Activated naive CD8-positive, alpha-beta T cell (primary cell): ENCODE data around the gene DPP3.
"Not testable (repeated sequence)": the region's sequence is repeated elsewhere in the genome, so short reads cannot be mapped to it uniquely, and the experiment has no call there.

Experiments used
- H3K27ac Mint-ChIP-seq: one replicate; pipeline ENCODE4 v1.8.0; 2021; ENCODE audit warnings: mixed read lengths
- H3K27me3 Mint-ChIP-seq: one replicate; pipeline ENCODE4 v1.8.0; 2021; ENCODE audit warnings: mixed read lengths
- H3K36me3 Mint-ChIP-seq: one replicate; pipeline ENCODE4 v1.8.0; 2021; ENCODE audit warnings: mixed read lengths
- H3K4me1 Mint-ChIP-seq: one replicate; pipeline ENCODE4 v1.8.0; 2021; ENCODE audit warnings: low read depth, mixed read lengths
- H3K4me3 Mint-ChIP-seq: one replicate; pipeline ENCODE4 v1.8.0; 2021; ENCODE audit warnings: mild to moderate bottlenecking, mixed read lengths
- H3K9me3 Mint-ChIP-seq: one replicate; pipeline ENCODE4 v1.8.0; 2021; ENCODE audit warnings: low read depth, mixed read lengths

The DPP3 gene

GRCh38 chr11:66454247-66454646 is 26.0 kb upstream of the DPP3 start:
- Mint-ChIP-seq H3K4me3 (no peak overlapping the region), H3K9me3 (no peaks in the 10 kb centered on the region), H3K4me1 (peaks cover 16% of the 10 kb centered on the region), H3K27me3 (peaks cover 7% of the 10 kb centered on the region), H3K27ac (no peak overlapping the region), H3K36me3 (peaks cover 3% of the 10 kb centered on the region)

GRCh38 chr11:66454828-66455227 is 25.4 kb upstream of the DPP3 start:
- Mint-ChIP-seq H3K27ac (no peak overlapping the region), H3K36me3 (peaks cover 3% of the 10 kb centered on the region), H3K9me3 (no peaks in the 10 kb centered on the region), H3K27me3 (peaks cover 3% of the 10 kb centered on the region), H3K4me1 (peaks cover 16% of the 10 kb centered on the region), H3K4me3 (no peak overlapping the region)

- Mint-ChIP-seq H3K4me3 (no peak overlapping the region), H3K36me3 (no peaks in the 10 kb centered on the region), H3K27ac (no peak overlapping the region), H3K27me3 (no peaks in the 10 kb centered on the region), H3K4me1 (peaks cover 16% of the 10 kb centered on the region), H3K9me3 (no peaks in the 10 kb centered on the region)
These were observed 22.4 kb upstream of the DPP3 start for GRCh38 chr11:66457826-66458225.

- Mint-ChIP-seq H3K36me3 (no peaks in the 10 kb centered on the region), H3K4me3 (no peak overlapping the region), H3K9me3 (no peaks in the 10 kb centered on the region), H3K4me1 (peaks cover 9% of the 10 kb centered on the region), H3K27me3 (no peaks in the 10 kb centered on the region), H3K27ac (no peak overlapping the region)
These were observed 21.0 kb upstream of the DPP3 start for GRCh38 chr11:66459138-66459778.

GRCh38 chr11:66462010-66462409 is 18.2 kb upstream of the DPP3 start:
- no peaks in the 10 kb centered on the region for H3K27me3 Mint-ChIP-seq
- H3K36me3 Mint-ChIP-seq: no peaks in the 10 kb centered on the region
- H3K4me3 Mint-ChIP-seq: no peak overlapping the region
- H3K27ac Mint-ChIP-seq: no peak overlapping the region
- peaks cover 4% of the 10 kb centered on the region for H3K4me1 Mint-ChIP-seq
- H3K9me3 Mint-ChIP-seq: no peaks in the 10 kb centered on the region

- Mint-ChIP-seq H3K27me3 (no peaks in the 10 kb centered on the region), H3K36me3 (no peaks in the 10 kb centered on the region), H3K4me1 (peaks cover 8% of the 10 kb centered on the region), H3K4me3 (no peak overlapping the region), H3K27ac (no peak overlapping the region), H3K9me3 (no peaks in the 10 kb centered on the region)
These were observed 17.3 kb upstream of the DPP3 start for GRCh38 chr11:66462911-66463310.

- not testable (repeated sequence) for H3K4me3 Mint-ChIP-seq, H3K36me3 Mint-ChIP-seq, H3K9me3 Mint-ChIP-seq, H3K27ac Mint-ChIP-seq, H3K27me3 Mint-ChIP-seq
- H3K4me1 Mint-ChIP-seq: peaks cover 13% of the 10 kb centered on the region
These were observed 16.1 kb upstream of the DPP3 start for GRCh38 chr11:66464116-66464515.

GRCh38 chr11:66464916-66465315 is 15.3 kb upstream of the DPP3 start:
- Mint-ChIP-seq H3K27ac (no peak overlapping the region), H3K9me3 (no peaks in the 10 kb centered on the region), H3K4me3 (no peak overlapping the region), H3K27me3 (no peaks in the 10 kb centered on the region), H3K36me3 (no peaks in the 10 kb centered on the region), H3K4me1 (peaks cover 13% of the 10 kb centered on the region)

GRCh38 chr11:66465373-66466224 is 14.6 kb upstream of the DPP3 start:
- no peaks in the 10 kb centered on the region for H3K36me3 Mint-ChIP-seq
- H3K9me3 Mint-ChIP-seq: no peaks in the 10 kb centered on the region
- peaks cover 15% of the 10 kb centered on the region for H3K4me1 Mint-ChIP-seq
- H3K4me3 Mint-ChIP-seq: peak overlapping the region; percentile 83
- no peaks in the 10 kb centered on the region for H3K27me3 Mint-ChIP-seq
- H3K27ac Mint-ChIP-seq: peak overlapping the region; percentile 34

- H3K4me3 Mint-ChIP-seq: peak within 1 kb of the TSS; percentile 87
- peaks cover 15% of the 10 kb centered on the region for H3K4me1 Mint-ChIP-seq
- peak within 1 kb of the TSS; percentile 50 for H3K27ac Mint-ChIP-seq
- no peaks in the 10 kb centered on the region for H3K36me3 Mint-ChIP-seq
- no peaks in the 10 kb centered on the region for H3K9me3 Mint-ChIP-seq
- H3K27me3 Mint-ChIP-seq: no peaks in the 10 kb centered on the region
These were observed 13.8 kb upstream of the DPP3 start, which contains the start of gene PELI3 for GRCh38 chr11:66466225-66467033. Gene PELI3, plus strand, starts transcription at chr11:66466905. Its CDS starts 1,224 bp downstream, at chr11:66468129.

GRCh38 chr11:66467034-66467659 is 13.1 kb upstream of the DPP3 start:
- Mint-ChIP-seq H3K27me3 (no peaks in the 10 kb centered on the region), H3K36me3 (no peaks in the 10 kb centered on the region), H3K4me3 (peak overlapping the region; percentile 87), H3K27ac (no peak overlapping the region), H3K9me3 (no peaks in the 10 kb centered on the region), H3K4me1 (peaks cover 15% of the 10 kb centered on the region)

GRCh38 chr11:66467756-66468155 is 12.5 kb upstream of the DPP3 start:
- no peaks in the 10 kb centered on the region for H3K9me3 Mint-ChIP-seq
- H3K27me3 Mint-ChIP-seq: no peaks in the 10 kb centered on the region
- no peak overlapping the region for H3K27ac Mint-ChIP-seq
- H3K4me1 Mint-ChIP-seq: peaks cover 15% of the 10 kb centered on the region
- H3K4me3 Mint-ChIP-seq: peak overlapping the region; percentile 87
- no peaks in the 10 kb centered on the region for H3K36me3 Mint-ChIP-seq

GRCh38 chr11:66468691-66469090 is 11.5 kb upstream of the DPP3 start:
- peak overlapping the region; percentile 87 for H3K4me3 Mint-ChIP-seq
- no peaks in the 10 kb centered on the region for H3K36me3 Mint-ChIP-seq
- H3K4me1 Mint-ChIP-seq: peaks cover 15% of the 10 kb centered on the region
- no peaks in the 10 kb centered on the region for H3K27me3 Mint-ChIP-seq
- H3K9me3 Mint-ChIP-seq: no peaks in the 10 kb centered on the region
- no peak overlapping the region for H3K27ac Mint-ChIP-seq

GRCh38 chr11:66469441-66469840 is 10.8 kb upstream of the DPP3 start:
- Mint-ChIP-seq H3K36me3 (no peaks in the 10 kb centered on the region), H3K27me3 (no peaks in the 10 kb centered on the region), H3K27ac (no peak overlapping the region), H3K4me1 (peaks cover 15% of the 10 kb centered on the region), H3K4me3 (no peak overlapping the region), H3K9me3 (no peaks in the 10 kb centered on the region)
